ENCODE measurements around the gene CACNA1I. TPM values are rescaled to one million over a fixed set of nuclear protein-coding genes. Genes with fewer than 3 reads are reported as not detected.

Gene CACNA1I
- total RNA-seq, 1 donor from 2014 or later: not detected

- no peaks in the 10 kb centered on the region for H3K27me3 ChIP-seq
- no peak for DNase-seq (ENCODE audit: low spot score in 2 of 2)
- TF ChIP-seq CTCF (IDR thresholded peaks at IDR 0.05): no peak
Observed at GRCh38 chr22:39706376-39707140, 136.0 kb downstream of the CACNA1I start.

GRCh38 chr22:39707351-39707750 is 136.8 kb downstream of the CACNA1I start:
- H3K27ac ChIP-seq: no peak overlapping the region
- no peaks in the 10 kb centered on the region for H3K27me3 ChIP-seq
- no peak for DNase-seq (ENCODE audit: low spot score in 2 of 2)
- TF ChIP-seq CTCF (IDR thresholded peaks at IDR 0.05): no peak
- intact Hi-C loops (cut with DNase I): no loop called here
- no peaks in the 10 kb centered on the region for H3K4me1 ChIP-seq
- no peak overlapping the region for H3K4me3 ChIP-seq
- H3K36me3 ChIP-seq: no peaks in the 10 kb centered on the region
- no peaks in the 10 kb centered on the region for H3K9me3 ChIP-seq

More at GRCh38 chr22:39706376-39707140, 136.0 kb downstream of the CACNA1I start:
- Histone ChIP-seq H3K9me3 (no peaks in the 10 kb centered on the region), H3K4me1 (no peaks in the 10 kb centered on the region), H3K36me3 (no peaks in the 10 kb centered on the region), H3K4me3 (no peak overlapping the region), H3K27ac (no peak overlapping the region)
- intact Hi-C loops (cut with DNase I): no loop called here

- Histone ChIP-seq H3K4me3 (no peak overlapping the region), H3K27ac (no peak overlapping the region), H3K4me1 (no peaks in the 10 kb centered on the region), H3K9me3 (no peaks in the 10 kb centered on the region), H3K27me3 (no peaks in the 10 kb centered on the region), H3K36me3 (no peaks in the 10 kb centered on the region)
- DNase-seq (ENCODE audit: low spot score in 2 of 2): no peak
- intact Hi-C loops (cut with DNase I): no loop called here
- no peak for TF ChIP-seq CTCF (IDR thresholded peaks at IDR 0.05)
Observed at GRCh38 chr22:39707816-39708215, 137.3 kb downstream of the CACNA1I start.

- no peaks in the 10 kb centered on the region for H3K36me3 ChIP-seq
- H3K4me1 ChIP-seq: no peaks in the 10 kb centered on the region
- DNase-seq (ENCODE audit: low spot score in 2 of 2): no peak
- no peaks in the 10 kb centered on the region for H3K27me3 ChIP-seq
- H3K27ac ChIP-seq: no peak overlapping the region
- no peak overlapping the region for H3K4me3 ChIP-seq
- TF ChIP-seq CTCF (IDR thresholded peaks at IDR 0.05): no peak
- no peaks in the 10 kb centered on the region for H3K9me3 ChIP-seq
- intact Hi-C loops (cut with DNase I): no loop called here
Observed at GRCh38 chr22:39710380-39711150, 140.0 kb downstream of the CACNA1I start.

- intact Hi-C loops (cut with DNase I): no loop called here
- no peaks in the 10 kb centered on the region for H3K27me3 ChIP-seq
- DNase-seq (ENCODE audit: low spot score in 2 of 2): no peak
Observed at GRCh38 chr22:39712081-39712480, 141.5 kb downstream of the CACNA1I start.

More at GRCh38 chr22:39712081-39712480, 141.5 kb downstream of the CACNA1I start:
- H3K4me1 ChIP-seq: no peaks in the 10 kb centered on the region
- H3K36me3 ChIP-seq: no peaks in the 10 kb centered on the region
- H3K27ac ChIP-seq: no peak overlapping the region
- no peak overlapping the region for H3K4me3 ChIP-seq
- no peak for TF ChIP-seq CTCF (IDR thresholded peaks at IDR 0.05)
- H3K9me3 ChIP-seq: no peaks in the 10 kb centered on the region

All from ascending aorta (tissue), 2 donors.